Heart left ventricle (tissue), 13 donors: Measurements from ENCODE around the gene MMP24.

Source experiments
- POLR2A ChIP-seq, 2 donors: fragments of 450-650 bp; IDR thresholded peaks; one replicate each; pipeline ENCODE4 v1.6.1; 2017; ENCODE audit warnings: antibody characterized with exemption in 2 of 2, mild to moderate bottlenecking in 2 of 2, moderate library complexity in 2 of 2
- TF ChIP-seq, protein P1 (sequence below), 12 donors: fragments of 200-600 bp; sonication (generic) in 4 of 12; IDR thresholded peaks; one replicate each; pipeline versions ENCODE4 v1.5.0 to v1.8.0; 2018 to 2022; ENCODE audit warnings: antibody characterized with exemption in 12 of 12, mild to moderate bottlenecking in 5 of 12
- donor health status: ischemic (EF 13 %, LVEDD 7.1; RV severe dilation, severe dysfunction).
- donor health status: DM: no; HTN: yes; CAD: no.
- donor health status: DM: no; HTN: no; CAD: no.
- donor health status: ischemic (EF 25% LVEDD 6.9; RV normal size, moderate dysfunction).
- donor health status: ischemic (EF 25% LVEDD 5.7; RV mildly dilated, moderate dysfunction).
- donor health status: ischemic (EF 35%, LVEDD 5.7; RV mildly dilated, moderate dysfunction).
- donor health status: nonischemic (EF 11% LVEDD 7.7; RV severe dilation, severe dysfunction).
- donor health status: DM: yes; HTN: yes; CAD: no.
- donor health status: PGD.
- donor health status: ischemic (EF 29% LVEDD 5.4; RV normal size, mild dysfunction).
- donor health status: nonischemic (EF 23%, LVEDD 6.1; RV moderate dilation, normal function).

DNA sequence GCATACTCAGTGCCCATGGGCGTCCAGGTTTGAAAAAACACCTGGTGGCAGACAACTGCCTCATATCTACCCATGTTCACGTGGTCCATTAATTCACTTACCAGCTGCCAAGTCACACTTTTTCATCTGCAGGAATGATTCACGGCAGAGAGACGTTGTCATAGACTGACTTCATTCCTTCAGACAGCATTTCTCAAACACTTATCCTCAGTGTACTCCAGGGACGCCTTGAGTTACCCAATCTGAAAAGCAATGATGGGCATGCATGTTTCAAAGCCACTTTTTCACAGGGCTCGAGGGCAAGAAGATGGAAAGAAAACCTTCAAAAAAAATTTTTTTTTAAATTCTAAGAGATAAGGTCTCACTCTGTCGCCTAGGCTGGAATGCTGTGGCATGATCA lies 45.4 kb downstream of the MMP24 start:
- no peak for TF ChIP-seq POLR2A (IDR thresholded peaks at IDR 0.05)
- TF ChIP-seq, protein P1, sequence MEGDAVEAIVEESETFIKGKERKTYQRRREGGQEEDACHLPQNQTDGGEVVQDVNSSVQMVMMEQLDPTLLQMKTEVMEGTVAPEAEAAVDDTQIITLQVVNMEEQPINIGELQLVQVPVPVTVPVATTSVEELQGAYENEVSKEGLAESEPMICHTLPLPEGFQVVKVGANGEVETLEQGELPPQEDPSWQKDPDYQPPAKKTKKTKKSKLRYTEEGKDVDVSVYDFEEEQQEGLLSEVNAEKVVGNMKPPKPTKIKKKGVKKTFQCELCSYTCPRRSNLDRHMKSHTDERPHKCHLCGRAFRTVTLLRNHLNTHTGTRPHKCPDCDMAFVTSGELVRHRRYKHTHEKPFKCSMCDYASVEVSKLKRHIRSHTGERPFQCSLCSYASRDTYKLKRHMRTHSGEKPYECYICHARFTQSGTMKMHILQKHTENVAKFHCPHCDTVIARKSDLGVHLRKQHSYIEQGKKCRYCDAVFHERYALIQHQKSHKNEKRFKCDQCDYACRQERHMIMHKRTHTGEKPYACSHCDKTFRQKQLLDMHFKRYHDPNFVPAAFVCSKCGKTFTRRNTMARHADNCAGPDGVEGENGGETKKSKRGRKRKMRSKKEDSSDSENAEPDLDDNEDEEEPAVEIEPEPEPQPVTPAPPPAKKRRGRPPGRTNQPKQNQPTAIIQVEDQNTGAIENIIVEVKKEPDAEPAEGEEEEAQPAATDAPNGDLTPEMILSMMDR (IDR thresholded peaks at IDR 0.05): no peak
